MV-4-11 (cell line): ENCODE measurements around the gene MARVELD2.
A peak's percentile ranks its signal among the peaks of the same experiment; 100 is the strongest.
"Not testable (repeated sequence)": the region's sequence is repeated elsewhere in the genome, so short reads cannot be mapped to it uniquely, and the experiment has no call there.

Experiments used
- DNase-seq: peaks from one replicate; lab custom pipeline; 2025; lab: John Stamatoyannopoulos, UW

MARVELD2 gene, protein sequence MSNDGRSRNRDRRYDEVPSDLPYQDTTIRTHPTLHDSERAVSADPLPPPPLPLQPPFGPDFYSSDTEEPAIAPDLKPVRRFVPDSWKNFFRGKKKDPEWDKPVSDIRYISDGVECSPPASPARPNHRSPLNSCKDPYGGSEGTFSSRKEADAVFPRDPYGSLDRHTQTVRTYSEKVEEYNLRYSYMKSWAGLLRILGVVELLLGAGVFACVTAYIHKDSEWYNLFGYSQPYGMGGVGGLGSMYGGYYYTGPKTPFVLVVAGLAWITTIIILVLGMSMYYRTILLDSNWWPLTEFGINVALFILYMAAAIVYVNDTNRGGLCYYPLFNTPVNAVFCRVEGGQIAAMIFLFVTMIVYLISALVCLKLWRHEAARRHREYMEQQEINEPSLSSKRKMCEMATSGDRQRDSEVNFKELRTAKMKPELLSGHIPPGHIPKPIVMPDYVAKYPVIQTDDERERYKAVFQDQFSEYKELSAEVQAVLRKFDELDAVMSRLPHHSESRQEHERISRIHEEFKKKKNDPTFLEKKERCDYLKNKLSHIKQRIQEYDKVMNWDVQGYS

DNA sequence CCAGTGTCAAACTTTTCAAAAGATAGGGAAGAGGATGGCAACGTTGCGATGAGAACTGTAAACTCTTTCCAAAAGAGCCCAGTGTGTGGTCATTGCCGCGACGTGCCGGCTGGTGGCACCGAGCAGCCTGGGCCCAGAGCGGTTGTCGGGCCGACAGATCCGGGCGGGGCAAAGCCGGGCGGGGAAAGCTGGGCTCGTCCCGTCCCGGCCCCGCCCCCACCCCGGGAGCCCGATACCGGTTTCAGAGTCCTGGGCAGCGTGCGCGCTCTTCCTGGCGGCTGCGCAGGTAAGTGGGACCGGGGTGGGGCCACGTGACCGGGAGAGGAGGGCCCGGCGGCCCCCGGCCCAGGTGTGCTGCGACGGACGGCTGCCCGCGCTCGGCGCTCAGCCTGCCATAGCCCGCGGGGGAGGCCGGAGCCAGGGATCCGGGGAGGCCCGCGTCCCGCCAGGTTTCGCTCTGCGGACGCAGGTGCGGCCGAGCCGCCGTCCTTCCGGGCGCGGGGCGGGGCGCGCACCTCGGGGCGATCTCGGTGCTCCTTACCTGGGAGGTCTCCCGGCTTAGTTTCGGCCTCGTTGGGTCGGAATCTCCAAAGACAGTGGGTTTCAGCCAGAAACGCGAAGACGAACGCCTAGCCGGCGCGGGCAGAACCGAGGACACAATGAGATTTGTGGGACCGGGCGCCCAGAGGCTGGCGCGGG lies at the start of gene MARVELD2:
Gene MARVELD2, plus strand, starts transcription at position 232 of the 699 bp plus-strand sequence. CDS start 4,270 bp downstream, outside the sequence.
- DNase-seq, result no peak

DNA sequence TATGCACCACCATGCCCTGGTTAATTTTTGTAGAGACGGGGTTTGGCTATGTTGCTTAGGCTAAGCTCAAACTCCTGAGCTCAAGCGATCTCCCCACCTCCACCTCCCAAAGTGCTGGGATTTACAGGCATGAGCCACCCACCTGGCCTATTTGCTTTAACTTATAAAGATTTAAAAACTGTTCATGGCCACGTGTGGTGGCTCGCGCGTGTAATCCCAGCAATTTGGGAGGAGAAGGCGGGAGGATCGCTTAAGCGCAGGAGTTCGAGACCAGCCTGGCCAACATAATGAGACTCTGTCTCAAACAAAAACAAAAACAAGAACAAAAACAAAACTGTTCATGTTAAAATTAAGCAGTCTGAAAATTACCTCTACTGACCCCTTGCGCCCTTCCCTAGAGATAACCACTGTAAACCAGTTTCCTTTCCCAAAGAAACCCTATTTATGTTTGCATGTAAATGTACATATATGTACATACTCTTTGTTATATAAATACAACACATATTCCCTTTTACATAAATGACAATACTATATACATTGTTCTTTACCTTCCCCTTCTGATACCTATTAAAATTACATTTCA lies 47.1 kb upstream of the MARVELD2 start:
- DNase-seq, result peak; percentile 3

DNA sequence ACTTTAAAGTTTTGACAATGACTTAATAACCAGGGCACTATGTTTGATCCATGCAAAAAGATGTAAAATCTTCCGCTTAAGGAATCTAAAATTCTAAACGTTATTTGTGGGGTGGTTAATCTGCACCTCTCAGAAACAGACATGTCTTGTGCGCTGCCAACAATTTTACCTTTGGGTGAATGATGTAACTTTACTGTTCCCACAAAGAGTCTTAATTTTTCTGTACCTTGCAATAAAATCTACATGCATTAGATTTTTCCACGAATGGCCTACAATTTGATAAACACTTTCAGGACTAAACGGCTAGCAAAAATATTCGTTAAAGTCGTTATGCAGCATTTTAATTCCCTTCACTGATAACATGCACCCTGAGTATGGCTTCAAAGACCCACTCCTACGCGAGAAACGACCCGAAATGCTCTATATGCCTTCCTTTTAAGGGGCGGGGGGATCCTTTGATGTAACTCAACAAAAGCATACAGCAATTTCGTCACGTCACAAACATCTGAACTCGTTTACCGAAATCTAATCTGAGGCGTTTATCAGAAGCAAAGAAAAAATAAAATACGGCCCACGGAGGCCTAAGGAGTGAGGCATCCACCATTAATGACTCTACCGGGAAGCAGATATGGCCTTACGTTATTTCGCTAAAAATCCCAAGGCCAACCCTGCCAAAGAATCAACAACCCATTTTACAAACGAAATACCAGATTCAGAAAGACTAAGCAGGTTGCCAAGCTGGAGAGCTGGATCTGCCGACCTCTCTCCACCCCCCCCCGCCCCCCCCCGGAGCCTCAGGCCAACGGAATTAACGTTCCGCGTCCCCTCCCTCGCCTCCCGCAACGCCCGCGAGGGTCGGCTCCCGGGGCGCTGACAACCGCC lies 46.2 kb upstream of the MARVELD2 start:
- no peak for DNase-seq

DNA sequence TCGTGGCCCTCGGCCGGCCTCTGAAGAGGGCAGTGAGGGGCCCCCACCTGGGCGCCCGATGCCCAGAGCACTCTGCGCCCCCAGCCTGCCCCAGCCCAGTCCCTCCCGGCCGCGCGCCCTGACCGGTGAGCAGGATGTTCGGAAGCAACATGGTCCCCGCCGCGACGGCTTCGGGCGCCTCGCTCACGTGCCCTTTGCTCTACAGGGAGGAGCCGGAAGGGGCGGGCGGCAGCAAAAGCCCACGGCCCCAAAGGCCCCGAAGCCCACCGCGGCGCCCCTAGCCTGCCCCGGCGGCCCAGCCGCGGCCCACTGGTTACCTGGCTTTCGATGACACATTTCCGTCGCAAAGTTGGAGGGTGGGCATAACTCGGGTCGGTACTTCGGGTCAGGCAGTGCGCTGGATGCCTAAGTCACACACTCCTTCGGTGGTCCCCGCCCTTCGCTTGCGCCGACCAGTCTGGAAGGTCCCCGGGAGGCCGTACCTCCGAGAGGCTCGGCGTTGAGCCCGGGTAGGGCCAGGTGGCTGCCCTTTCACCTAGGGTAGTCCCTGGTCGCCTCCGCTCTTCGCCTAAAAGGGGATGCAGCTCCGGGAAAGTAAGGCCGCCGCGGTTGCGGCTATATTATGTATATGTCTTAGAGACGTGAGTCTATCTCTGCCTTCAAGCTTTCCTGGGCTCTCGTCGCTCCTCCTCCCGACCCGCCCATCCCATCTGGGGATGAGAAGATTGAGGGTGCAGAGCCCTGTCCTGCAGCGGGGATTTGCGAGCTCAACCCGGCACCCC lies 45.4 kb upstream of the MARVELD2 start, which contains the start of the genes AK6, RAD17 and TAF9:
Gene AK6, minus strand, starts transcription at position 181 of the 782 bp plus-strand sequence. Its CDS starts 30 bp downstream, at position 151.
Gene RAD17, plus strand, starts transcription at position 479 of the 782 bp plus-strand sequence. CDS start 2,391 bp downstream, outside the sequence.
Gene TAF9, minus strand, starts transcription at position 181 of the 782 bp plus-strand sequence. CDS start 3,783 bp downstream, outside the sequence.
- DNase-seq, result peak; percentile 87

DNA sequence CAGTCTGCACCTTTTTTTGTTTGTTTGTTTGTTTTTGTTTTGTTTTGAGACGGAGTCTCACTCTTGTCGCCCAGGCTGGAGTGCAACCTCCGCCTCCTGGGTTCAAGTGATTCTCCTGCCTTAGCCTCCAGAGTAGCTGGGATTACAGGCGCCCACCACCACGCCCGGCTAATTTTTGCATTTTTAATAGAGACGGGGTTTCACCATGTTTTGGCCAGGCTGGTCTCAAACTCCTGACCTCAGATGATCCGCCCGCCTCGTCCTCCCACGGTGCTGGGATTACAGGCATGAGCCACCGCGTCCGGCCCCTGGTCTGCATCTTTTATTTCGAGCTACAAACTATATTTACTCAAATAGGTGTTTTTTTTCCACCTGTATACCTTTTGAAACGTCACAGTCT lies 44.6 kb upstream of the MARVELD2 start:
- not testable (repeated sequence) for DNase-seq

DNA sequence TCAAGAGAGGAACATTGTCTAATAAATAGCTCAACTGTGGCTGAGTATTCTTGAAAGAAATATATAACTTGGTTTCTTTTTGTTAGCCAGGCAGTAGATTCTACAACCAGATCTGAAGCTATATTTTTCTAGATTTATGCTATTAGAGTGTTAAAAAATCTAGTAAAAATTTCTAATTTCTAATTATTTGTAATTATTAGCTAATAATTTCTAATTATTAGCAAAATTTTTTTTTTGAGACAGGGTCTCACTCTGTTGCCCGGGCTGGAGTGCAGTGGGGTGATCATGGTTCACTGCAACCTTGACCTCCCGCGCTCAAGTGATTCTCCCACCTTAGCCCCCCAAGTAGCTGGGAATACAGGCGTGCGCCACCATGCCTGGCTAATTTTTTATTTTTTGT lies 42.5 kb upstream of the MARVELD2 start:
- no peak for DNase-seq

DNA sequence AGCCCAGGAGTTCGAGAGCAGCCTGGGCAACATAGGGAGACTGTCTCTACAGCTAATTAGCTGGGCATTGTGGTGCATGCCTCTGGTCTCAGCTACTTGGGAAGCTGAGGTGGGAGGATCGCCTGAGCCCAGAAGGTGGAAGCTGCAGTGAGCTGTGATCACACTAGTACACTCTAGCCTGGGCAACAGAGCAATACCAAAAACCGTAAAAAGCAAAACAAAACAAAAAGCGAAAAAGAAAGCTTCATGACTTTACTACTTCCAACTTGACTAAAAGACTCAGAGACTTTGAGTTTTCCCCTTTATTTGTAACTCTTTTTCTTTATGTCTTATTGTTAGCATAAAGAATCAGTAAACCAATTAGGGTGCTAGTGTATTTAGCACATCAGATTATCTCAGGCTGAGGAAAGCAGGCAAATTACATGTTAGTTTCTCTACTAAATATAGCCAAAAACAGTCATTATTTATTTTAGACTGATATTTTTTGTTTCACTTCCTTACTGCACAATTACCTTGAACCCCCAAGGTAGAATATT lies 39.9 kb upstream of the MARVELD2 start:
- no peak for DNase-seq

DNA sequence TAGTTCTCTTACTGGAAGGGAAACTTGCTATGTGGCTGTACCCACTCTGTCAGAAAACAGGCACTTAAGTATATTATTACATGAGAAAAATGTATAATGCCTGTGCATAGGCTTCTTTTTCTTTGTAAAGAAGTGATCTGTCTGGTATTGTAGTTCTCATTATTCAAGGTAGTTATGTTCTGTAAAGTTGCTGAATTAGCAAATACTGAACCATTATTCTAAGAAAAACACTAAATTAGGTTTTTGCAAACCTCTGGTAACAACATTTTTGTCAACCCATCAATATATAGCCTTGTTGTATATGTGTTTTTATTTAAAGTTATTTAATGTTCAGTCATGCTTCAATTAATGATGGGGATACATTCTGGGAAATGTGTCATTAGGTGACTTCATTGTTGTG lies 36.5 kb upstream of the MARVELD2 start:
- no peak for DNase-seq

DNA sequence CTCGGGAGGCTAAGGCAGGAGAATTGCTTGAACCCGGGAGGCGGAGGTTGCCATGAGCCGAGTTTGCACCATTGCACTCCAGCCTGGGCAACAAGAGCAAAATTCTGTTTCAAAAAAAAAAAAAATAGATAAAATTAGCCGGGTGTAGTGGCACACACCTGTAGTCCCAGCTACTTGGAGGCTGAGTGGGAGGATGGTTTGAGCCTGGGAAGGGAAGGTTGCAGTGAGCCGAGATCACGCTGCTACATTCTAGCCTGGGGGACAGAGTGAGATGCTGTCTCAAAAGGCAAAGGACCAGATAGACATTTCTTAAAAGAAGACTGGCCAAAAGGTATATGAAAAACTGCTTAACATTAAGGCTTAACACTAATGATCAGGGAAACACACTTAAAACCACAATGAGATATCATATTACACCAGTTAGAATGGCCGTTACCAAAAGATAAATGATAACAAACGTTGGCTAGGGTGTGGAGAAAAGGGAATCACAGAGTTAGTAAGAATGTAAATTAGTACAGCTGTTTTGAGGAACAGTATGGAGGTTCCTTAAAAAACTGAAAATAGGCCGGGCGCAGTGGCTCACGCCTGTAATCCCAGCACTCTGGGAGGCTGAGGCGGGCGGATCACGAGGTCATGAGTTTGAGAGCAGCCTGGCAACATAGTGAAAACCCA lies 10.1 kb upstream of the MARVELD2 start:
- no peak for DNase-seq

DNA sequence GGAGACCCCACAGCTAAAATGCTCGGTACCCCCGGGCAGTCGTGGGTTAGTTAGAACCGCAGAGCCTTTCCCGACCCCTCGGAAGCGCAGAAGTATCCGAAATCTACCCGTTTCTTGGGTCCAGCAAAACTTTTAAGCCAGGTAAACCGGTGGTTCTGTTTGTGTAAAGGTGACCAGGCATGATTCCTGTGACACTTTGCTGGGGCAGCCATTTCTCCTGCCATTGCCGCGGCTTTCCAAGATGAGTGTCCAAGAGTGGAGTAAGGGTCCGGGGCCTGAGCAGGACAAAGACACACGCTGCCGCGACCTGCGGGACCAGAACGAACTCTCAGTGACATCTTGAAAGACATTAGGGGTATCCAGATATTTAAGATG lies 655 bp downstream of the MARVELD2 start:
- no peak for DNase-seq

DNA sequence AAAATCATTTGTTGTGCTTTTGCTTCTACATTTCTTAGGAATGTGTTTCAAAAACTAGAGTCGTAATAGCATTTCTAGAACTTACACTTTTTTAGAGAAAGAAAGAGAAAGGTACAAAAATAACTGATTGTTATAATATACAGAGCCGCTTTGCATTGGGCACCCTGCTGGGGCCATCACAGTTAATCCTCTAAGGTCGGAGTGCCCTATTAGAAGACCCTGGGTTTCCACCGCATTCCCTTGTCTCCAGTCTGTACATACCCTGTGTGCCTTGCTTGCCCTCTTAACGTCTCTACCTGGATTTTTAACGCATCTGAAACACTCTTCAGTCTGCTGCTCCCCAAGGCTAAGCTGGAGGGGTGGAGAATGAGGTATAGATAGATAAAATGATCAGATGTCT lies 1.3 kb downstream of the MARVELD2 start:
- no peak for DNase-seq

DNA sequence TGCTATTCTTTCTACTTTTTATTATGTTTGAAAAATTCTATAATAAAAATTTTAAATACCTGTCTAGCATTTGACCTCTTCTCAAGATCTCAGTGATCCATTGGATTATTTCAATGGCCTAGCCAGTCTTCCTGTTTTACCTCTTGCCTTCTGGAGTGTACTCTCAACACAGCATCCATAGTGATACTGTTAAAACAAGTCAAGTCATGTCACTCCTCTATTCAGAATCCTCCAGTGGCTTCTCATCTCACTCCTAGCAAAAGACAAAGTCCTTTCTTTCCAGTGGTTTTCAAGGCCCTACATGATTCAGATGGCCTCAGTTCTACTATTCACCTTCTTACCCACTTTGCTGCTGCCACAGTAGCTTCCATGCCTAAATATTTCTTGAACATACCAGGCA lies 1.8 kb downstream of the MARVELD2 start:
- DNase-seq, result no peak

DNA sequence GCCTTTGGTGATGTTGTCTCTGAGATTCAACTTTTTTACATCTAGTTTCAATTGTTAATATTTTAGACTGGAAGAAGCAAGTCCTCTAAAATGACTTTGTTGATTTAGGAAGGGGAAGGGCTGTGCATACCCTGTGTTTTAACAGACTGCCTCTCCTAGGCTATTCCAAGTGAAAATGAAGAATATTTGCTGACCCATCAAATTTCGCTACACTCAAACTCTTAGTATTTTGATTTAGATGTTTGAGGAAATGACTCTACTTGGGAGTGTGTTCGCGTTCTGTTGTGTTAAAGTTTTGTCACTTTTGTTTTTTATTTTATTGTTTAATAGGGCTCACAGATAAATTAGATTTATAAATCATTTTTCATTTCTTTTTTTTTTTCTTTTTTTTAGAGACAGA lies 3.6 kb downstream of the MARVELD2 start:
- DNase-seq, result no peak

DNA sequence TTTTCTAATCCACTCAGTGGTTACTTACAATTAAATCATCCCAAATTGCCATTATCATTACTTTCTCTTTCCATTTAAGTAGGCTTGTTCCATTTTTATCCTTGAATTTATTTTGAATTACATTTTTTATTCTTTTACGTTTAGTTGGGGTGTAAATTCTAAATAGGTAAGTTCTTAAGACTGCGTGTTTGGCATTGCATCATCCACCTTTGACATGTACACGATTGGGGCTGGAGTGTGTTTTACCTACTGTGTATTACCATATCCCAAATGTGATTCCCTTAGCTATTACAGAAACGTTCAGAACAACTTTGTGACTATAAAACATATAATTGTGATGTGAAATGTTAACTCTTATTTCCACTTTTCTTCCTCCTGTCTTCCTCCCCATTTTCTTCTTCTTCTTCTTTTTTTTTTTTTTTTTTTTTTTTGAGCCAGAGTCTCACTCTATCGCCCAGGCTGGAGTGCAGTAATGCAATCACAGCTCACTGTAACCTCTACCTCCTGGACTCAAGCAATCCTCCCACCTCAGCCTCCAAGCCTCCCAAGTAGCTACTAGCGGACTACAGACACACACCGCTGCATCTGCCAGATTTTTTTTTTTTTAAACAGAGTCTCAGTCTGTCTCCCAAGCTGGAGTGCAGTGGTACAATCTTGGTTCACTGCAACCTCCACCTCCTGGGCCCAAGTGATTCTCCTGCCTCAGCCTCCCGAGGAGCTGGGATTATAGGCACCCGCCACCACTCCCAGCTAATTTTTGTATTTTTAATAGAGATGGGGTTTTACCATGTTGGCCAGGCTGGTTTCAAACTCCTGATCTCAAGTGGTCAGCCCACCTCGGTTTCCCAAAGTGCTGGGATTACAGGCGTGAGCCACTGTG lies 16.7 kb downstream of the MARVELD2 start:
- no peak for DNase-seq

DNA sequence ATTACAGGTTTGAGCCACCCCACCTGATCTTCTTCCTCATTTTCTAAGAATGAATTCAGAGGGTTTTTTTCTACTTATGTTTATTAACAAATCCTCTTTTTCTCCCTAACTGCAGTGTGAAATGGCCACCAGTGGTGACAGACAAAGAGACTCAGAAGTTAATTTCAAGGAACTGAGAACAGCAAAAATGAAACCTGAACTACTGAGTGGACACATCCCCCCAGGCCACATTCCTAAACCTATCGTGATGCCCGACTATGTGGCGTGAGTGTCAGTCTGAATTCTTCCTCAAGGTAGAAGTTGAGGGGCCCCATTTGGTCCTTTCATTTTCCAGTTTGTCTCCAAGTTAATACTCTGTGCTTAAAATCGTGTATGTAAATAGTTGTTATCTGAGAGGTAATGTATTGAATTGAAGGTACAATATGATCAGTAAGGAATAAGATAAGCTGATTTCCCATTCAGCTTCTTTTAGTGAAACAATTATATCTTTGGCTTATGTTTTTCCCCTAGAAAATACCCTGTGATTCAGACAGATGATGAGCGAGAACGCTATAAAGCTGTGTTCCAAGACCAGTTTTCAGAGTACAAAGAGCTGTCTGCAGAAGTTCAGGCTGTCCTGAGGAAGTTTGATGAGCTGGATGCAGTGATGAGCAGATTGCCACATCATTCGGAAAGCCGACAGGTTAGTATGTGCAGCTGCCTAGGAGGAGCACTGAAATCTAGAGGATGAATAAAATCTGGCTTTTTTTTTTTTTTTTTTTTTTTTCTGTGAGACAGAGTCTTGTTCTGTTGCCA lies 17.7 kb downstream of the MARVELD2 start:
- peak; percentile 86 for DNase-seq

DNA sequence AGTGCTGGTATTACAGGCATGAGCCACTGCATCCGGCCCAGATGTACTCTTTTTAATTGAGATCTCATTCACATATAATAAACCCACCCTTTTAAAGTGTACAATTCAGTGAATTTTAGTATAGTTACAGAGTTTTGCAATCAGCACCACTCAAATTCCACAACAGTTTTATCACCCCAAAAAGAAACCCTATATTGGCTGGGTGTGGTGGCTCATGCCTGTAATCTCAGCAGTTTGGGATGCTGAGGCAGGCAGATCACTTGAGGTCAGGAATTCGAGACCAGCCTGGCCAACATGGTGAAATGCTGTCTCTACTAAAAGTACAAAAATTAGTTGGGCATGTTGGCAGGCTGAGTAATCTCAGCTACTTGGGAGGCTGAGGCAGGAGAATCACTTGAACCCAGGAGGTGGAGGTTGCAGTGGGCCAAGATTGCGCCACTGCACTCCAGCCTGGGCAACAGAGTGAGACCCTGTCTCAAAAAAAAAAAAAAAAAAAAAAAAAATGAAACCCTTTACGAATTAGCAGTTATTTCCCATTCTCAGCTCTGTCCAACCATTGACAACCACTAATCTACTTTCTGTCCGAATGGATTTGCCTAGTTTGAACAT lies 20.5 kb downstream of the MARVELD2 start:
- not testable (repeated sequence) for DNase-seq

DNA sequence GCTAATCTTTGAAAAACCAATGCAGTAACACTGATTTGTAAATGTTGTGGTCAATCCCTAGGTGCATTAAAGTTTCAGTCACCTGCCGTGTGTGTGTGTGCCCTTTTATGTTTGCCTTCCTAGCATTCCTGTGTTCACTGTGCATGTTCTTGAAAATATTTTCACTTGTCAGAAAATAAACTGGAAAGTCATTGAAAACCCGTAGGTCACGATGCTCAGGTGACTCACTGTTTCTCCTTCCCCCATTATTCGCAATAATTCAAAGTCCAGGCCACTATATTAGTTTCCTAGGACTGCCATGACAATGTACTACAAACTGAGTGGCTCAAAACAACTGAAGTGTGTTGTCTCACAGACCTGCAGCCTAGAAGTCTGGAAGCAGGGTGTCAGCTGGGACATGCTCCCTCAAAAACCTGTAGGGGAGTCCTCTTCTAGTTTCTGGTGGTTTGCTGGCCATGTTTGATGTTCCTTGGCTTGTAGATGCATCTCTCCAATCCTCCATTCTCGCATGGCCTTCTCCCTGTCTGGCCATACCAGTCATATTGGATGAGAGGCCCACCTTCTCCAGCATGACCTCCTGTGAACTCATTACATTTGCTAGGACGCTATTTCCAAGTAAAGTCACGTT lies 29.3 kb downstream of the MARVELD2 start:
- no peak for DNase-seq
